Measurements from ENCODE around the gene GP5.

GP5 gene

DNA sequence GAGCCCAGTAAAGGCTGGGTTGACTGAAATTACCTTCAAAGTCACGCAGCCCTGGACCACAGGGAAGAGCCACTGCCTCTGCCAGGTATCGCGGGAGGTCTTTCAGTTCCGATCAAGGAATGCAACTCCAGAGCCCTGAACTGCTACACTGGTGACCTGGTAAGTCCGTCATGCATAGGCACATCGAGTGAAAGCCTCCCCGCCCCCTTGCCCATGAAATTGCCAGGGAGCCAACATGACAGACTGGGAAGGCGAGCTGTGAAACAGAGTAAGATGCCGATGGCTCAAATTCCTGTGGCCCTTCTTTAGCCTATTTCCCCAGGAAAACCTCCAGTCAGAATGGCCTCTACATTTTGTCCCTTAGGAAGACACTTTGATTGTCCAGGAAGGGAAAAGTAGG lies 2.3 kb upstream of the GP5 start:
- no peak overlapping the region for H3K4me3 ChIP-seq (ENCODE audit: low read depth, low read length)
- TF ChIP-seq, protein P1, sequence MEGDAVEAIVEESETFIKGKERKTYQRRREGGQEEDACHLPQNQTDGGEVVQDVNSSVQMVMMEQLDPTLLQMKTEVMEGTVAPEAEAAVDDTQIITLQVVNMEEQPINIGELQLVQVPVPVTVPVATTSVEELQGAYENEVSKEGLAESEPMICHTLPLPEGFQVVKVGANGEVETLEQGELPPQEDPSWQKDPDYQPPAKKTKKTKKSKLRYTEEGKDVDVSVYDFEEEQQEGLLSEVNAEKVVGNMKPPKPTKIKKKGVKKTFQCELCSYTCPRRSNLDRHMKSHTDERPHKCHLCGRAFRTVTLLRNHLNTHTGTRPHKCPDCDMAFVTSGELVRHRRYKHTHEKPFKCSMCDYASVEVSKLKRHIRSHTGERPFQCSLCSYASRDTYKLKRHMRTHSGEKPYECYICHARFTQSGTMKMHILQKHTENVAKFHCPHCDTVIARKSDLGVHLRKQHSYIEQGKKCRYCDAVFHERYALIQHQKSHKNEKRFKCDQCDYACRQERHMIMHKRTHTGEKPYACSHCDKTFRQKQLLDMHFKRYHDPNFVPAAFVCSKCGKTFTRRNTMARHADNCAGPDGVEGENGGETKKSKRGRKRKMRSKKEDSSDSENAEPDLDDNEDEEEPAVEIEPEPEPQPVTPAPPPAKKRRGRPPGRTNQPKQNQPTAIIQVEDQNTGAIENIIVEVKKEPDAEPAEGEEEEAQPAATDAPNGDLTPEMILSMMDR (IDR thresholded peaks at IDR 0.05; ENCODE audit: low read depth, low read length), result no peak

DNA sequence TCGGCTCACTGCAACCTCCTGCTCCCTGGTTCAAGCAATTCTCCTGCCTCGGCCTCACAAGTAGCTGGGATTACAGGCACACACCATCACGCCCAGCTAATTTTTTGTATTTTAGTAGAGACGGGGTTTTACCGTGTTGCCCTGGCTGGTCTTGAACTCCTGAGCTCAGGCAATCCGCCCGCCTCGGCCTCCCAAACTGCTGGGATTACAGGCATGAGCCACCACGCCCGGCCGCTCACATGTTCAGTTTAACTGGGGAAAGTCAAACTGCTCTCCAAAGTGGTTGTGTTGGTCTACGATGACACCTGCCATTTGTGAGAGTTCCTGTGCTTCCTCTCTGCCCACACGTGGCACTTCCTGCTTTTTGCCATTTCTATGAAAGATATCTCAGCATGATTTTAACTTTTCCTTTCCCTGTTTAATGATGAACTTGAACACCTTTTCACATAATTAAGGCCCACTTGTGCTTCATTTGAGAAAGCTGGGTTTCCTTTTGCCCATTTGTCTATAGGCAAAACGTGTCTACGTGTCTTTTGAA lies 877 bp upstream of the GP5 start:
- no peak overlapping the region for H3K4me3 ChIP-seq (ENCODE audit: low read depth, low read length)
- TF ChIP-seq, protein P1 (IDR thresholded peaks at IDR 0.05; ENCODE audit: low read depth, low read length), result no peak

DNA sequence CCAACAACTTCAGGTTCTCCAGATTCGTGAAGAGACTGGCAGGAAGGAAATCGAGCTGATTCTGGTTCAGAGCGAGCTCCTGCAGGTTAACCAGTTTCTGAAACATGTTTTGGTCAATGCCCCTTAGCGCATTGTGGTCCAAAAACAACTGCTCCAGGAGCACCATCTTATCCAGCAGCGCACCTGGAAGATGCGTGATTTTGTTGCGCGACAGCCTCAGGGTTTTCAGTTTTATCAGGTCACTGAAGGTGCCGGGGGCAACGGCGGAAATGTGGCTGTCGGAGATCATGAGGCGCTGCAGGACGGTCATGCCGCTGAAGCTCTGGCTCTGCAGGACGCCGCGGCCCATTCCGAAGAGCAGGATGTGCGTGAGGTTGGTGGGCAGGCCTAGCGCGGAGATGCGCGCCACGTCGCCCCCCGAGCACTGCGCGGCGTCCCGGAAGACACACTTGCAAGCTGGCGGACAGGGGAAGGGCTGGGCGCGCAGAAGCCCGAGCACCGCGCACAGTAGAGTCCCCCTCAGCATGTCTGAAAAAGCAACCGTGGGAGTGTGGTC lies 1.2 kb downstream of the GP5 start:
- TF ChIP-seq, protein P1 (IDR thresholded peaks at IDR 0.05; ENCODE audit: low read depth, low read length), result no peak
- H3K4me3 ChIP-seq (ENCODE audit: low read depth, low read length), result no peak overlapping the region

DNA sequence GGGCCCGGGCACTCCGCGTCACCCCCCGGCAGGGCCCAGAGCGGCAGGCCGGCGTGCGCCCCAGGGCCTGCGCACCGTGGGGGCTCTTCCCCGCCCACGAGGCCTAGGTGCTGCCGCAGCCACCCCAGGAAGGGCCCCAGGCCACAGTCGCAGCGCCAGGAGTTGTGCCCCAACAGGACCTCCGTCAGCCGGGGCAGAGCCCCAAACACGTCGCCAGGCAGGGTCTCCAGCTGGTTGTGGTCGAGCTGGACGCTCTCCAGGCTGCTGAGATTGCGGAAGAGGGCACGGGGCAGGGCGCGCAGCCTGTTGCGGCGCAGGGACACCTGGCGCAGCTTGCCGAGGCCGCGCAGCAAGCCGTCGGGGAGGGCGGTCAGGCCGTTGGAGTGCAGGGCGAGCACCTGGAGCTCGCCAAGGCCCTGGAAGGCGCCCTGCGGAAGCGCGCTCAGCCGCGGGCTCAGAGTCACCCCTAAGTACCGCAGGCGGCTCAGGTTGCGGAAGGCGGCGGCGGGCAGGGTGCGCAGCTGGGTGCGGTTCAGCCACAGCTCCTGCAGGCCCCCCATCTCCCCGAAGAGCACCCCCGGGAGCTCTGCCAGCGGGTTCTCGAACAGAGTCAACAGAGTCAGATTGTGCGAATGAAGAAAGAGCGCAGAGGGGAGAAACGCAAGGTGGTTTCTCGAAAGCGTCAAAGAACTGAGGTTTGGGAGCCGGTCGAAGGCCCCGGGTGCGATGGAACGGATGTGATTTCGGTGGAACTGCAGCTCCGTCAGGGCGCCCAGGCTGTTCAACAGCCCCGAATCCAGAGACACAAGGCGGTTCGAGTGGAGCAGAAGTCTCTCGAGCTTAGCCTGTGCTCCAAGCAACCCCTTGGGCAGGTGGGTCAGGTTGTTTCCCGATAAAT lies 2.0 kb downstream of the GP5 start:
- TF ChIP-seq, protein P1 (IDR thresholded peaks at IDR 0.05; ENCODE audit: low read depth, low read length), result no peak
- H3K4me3 ChIP-seq (ENCODE audit: low read depth, low read length), result no peak overlapping the region

DNA sequence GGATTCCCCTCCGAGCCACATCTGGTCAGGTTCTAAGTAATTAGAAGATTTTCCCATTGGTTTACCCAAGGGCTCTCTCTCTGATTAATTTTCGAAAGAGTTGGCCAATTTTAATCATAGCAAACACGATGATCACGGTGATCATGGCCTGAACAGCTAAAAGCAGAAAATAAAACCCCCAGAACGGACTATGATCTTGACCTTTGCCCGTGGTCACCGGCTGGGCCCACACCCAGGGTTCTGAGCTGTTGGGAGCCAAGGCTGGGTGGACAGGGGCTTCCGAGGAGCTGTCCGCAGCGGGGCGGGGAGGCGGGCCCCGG lies 2.6 kb downstream of the GP5 start:
- H3K4me3 ChIP-seq (ENCODE audit: low read depth, low read length), result no peak overlapping the region

DNA sequence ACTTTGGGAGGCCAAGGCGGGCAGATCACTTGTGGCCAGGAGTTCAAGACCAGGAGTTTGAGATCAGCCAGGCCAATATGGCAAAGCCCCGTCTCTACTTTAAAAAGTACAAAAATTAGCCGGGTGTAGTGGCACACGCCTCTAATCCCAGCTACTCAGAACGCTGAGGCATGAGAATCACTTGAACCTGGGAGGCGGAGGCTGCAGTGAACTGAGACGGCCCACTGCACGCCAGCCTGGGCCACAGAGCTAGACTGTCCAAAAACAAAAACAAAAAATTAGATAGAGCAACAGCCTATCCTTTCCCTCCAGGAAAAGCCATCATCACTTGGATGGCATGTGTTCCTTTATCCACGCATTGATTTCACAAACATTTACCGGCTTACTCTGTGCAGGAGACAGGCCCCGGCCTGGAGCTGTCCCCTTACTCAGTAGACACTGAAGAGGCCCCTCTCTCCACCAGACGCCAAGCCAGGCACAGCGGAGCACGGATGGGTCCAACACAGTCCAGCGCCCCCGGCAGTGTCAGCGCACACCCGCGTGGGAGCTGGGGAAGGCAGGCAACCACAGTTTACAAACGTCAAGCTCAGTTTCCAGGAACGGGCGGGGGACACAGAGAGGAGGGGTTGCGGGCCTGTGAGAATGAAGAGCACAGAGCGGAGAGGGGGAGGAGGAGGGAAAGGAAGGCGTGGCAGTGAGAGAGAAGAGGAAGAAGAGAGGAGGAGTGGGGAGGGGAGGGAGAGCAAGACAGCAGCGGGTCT lies 3.1 kb downstream of the GP5 start:
- no peak overlapping the region for H3K4me3 ChIP-seq (ENCODE audit: low read depth, low read length)
- TF ChIP-seq, protein P1 (IDR thresholded peaks at IDR 0.05; ENCODE audit: low read depth, low read length), result no peak

More for the DNA sequence above, 2.6 kb downstream of the GP5 start:
- TF ChIP-seq, protein P1 (IDR thresholded peaks at IDR 0.05; ENCODE audit: low read depth, low read length), result no peak
